G401.6 (cell line): ENCODE data around the gene XPO6.
"Not testable (repeated sequence)": the region's sequence is repeated elsewhere in the genome, so short reads cannot be mapped to it uniquely, and the experiment has no call there.

ENCODE experiments used
- FAIRE-seq: peaks from 2 replicates; lab custom pipeline; 2012; peaks lifted over from hg19 to GRCh38; lab: Jason Lieb, UNC

The XPO6 gene

GRCh38 chr16:28149011-28149888, 62.5 kb downstream of the XPO6 start:
- FAIRE-seq, result no peak

- FAIRE-seq, result no peak
Observed at GRCh38 chr16:28146536-28146935, 65.2 kb downstream of the XPO6 start.

- FAIRE-seq, result no peak
Observed at GRCh38 chr16:28145796-28146195, 66.0 kb downstream of the XPO6 start.

- FAIRE-seq, result no peak
Observed at GRCh38 chr16:28140788-28141618, 70.8 kb downstream of the XPO6 start.

- no peak for FAIRE-seq
Observed at GRCh38 chr16:28139530-28139929, 72.2 kb downstream of the XPO6 start.

- FAIRE-seq, result no peak
Observed at GRCh38 chr16:28136751-28137434, 74.9 kb downstream of the XPO6 start.

GRCh38 chr16:28133666-28134065, 78.1 kb downstream of the XPO6 start:
- no peak for FAIRE-seq

- FAIRE-seq, result no peak
Observed at GRCh38 chr16:28131743-28132393, 79.9 kb downstream of the XPO6 start.

GRCh38 chr16:28131181-28131580, 80.6 kb downstream of the XPO6 start:
- no peak for FAIRE-seq

- FAIRE-seq, result no peak
Observed at GRCh38 chr16:28130099-28131088, 81.4 kb downstream of the XPO6 start.

GRCh38 chr16:28126684-28127620, 84.8 kb downstream of the XPO6 start:
- FAIRE-seq, result no peak

- FAIRE-seq, result no peak
Observed at GRCh38 chr16:28125592-28125991, 86.2 kb downstream of the XPO6 start.

GRCh38 chr16:28121527-28121926, 90.2 kb downstream of the XPO6 start:
- no peak for FAIRE-seq

GRCh38 chr16:28120754-28121153, 91.0 kb downstream of the XPO6 start:
- FAIRE-seq, result no peak

GRCh38 chr16:28118637-28119036, 93.1 kb downstream of the XPO6 start:
- no peak for FAIRE-seq

GRCh38 chr16:28117168-28117565, 94.6 kb downstream of the XPO6 start:
- no peak for FAIRE-seq

GRCh38 chr16:28115866-28116265, 95.9 kb downstream of the XPO6 start:
- not testable (repeated sequence) for FAIRE-seq

- no peak for FAIRE-seq
Observed at GRCh38 chr16:28112908-28113307, 98.9 kb downstream of the XPO6 start.

- no peak for FAIRE-seq
Observed at GRCh38 chr16:28110977-28111376, 100.8 kb downstream of the XPO6 start.

- FAIRE-seq, result no peak
Observed at GRCh38 chr16:28110479-28110878, 101.3 kb downstream of the XPO6 start.
